OCI-M1 (cell line): ENCODE results near the gene DSEL.

ENCODE experiments used
- DNase-seq: peaks from one replicate; lab custom pipeline; 2025; lab: John Stamatoyannopoulos, UW

Gene DSEL

GRCh38 chr18:67500522-67501205 lies 15.9 kb downstream of the DSEL start:
- no peak for DNase-seq

- no peak for DNase-seq
These were observed 20.1 kb downstream of the DSEL start for GRCh38 chr18:67496469-67496868.

- no peak for DNase-seq
These were observed 30.0 kb downstream of the DSEL start for GRCh38 chr18:67486534-67486933.

- DNase-seq, result peak; percentile 6
These were observed 30.9 kb downstream of the DSEL start for GRCh38 chr18:67485655-67486054.

GRCh38 chr18:67484458-67484857 lies 32.1 kb downstream of the DSEL start:
- peak; percentile 18 for DNase-seq

- DNase-seq, result no peak
These were observed 32.6 kb downstream of the DSEL start for GRCh38 chr18:67483952-67484351.

GRCh38 chr18:67483237-67483636 lies 33.3 kb downstream of the DSEL start:
- DNase-seq, result peak; percentile 19

GRCh38 chr18:67478249-67478648 lies 38.3 kb downstream of the DSEL start:
- DNase-seq, result no peak

GRCh38 chr18:67477522-67477921 lies 39.0 kb downstream of the DSEL start:
- DNase-seq, result no peak

- no peak for DNase-seq
These were observed 39.9 kb downstream of the DSEL start for GRCh38 chr18:67476585-67476984.

GRCh38 chr18:67475673-67476072 lies 40.8 kb downstream of the DSEL start:
- peak; percentile 7 for DNase-seq

- peak; percentile 10 for DNase-seq
These were observed 48.5 kb downstream of the DSEL start for GRCh38 chr18:67468038-67468437.

GRCh38 chr18:67467188-67467587 lies 49.3 kb downstream of the DSEL start:
- DNase-seq, result no peak

- no peak for DNase-seq
These were observed 52.0 kb downstream of the DSEL start for GRCh38 chr18:67464499-67464898.

- peak; percentile 27 for DNase-seq
These were observed 52.7 kb downstream of the DSEL start for GRCh38 chr18:67463829-67464228.

GRCh38 chr18:67456711-67457110 lies 59.8 kb downstream of the DSEL start:
- peak; percentile 40 for DNase-seq
